Measurements from ENCODE around the gene GSG1L. TPM values are rescaled to one million over a fixed set of nuclear protein-coding genes. Genes with fewer than 3 reads are reported as not detected.

GSG1L gene
- total RNA-seq, 1 experiment from 2014 or later: not detected

GRCh38 chr16:27841061-27841801, 222.3 kb downstream of the GSG1L start:
- H3K79me2 ChIP-seq (ENCODE audit: low read depth): no peaks in the 10 kb centered on the region
- H3K27ac ChIP-seq: no peak overlapping the region
- no peaks in the 10 kb centered on the region for H3K9me2 ChIP-seq (ENCODE audit: insufficient read depth)
- DNase-seq: no peak
- no peaks in the 10 kb centered on the region for H3K36me3 ChIP-seq (ENCODE audit: low read depth)
- no peaks in the 10 kb centered on the region for H4K20me1 ChIP-seq (ENCODE audit: insufficient read depth)
- CTCF ChIA-PET: no interaction called here
- no peaks in the 10 kb centered on the region for H3F3A ChIP-seq (ENCODE audit: insufficient read depth, low read depth)
- no peaks in the 10 kb centered on the region for H3K9me3 ChIP-seq (ENCODE audit: insufficient read depth, low read depth)
- POLR2A ChIA-PET (ENCODE audit: unreplicated experiment): no interaction called here
- no peak overlapping the region for H3K4me2 ChIP-seq
- intact Hi-C loops (cut with micrococcal nuclease; ENCODE audit: unreplicated experiment): no loop called here
- H3K27me3 ChIP-seq (ENCODE audit: insufficient read depth, low read depth): peaks cover 18% of the 10 kb centered on the region; the same call in 1 of the 2 replicates
- no peak overlapping the region for H2AFZ ChIP-seq
- BruUV-seq (replicated peaks): no TSS peak
- no peaks in the 10 kb centered on the region for H3K4me1 ChIP-seq (replicated peaks; ENCODE audit: insufficient read depth)
- TF ChIP-seq CTCF (conservative IDR thresholded peaks at IDR 0.05): no peak
- no peak for TF ChIP-seq EZH2 (IDR thresholded peaks at IDR 0.05; ENCODE audit: low read depth)
- H3K4me3 ChIP-seq: no peak overlapping the region

GRCh38 chr16:27840311-27841060, 223.0 kb downstream of the GSG1L start:
- H3K36me3 ChIP-seq (ENCODE audit: low read depth): no peaks in the 10 kb centered on the region
- no peaks in the 10 kb centered on the region for H3K9me2 ChIP-seq (ENCODE audit: insufficient read depth)
- no peaks in the 10 kb centered on the region for H3F3A ChIP-seq (ENCODE audit: insufficient read depth, low read depth)
- H3K4me1 ChIP-seq (replicated peaks; ENCODE audit: insufficient read depth): no peaks in the 10 kb centered on the region
- no peak overlapping the region for H3K4me2 ChIP-seq
- ChIA-PET POLR2A (ENCODE audit: unreplicated experiment) (no interaction called here), CTCF (interaction anchor here (0.6 kb wide), 1 partner anchor 20 kb away, joined by 3 read pairs; no protein-coding TSS in a partner anchor)
- no peak overlapping the region for H3K4me3 ChIP-seq
- peaks cover 15% of the 10 kb centered on the region; the same call in 1 of the 2 replicates for H3K27me3 ChIP-seq (ENCODE audit: insufficient read depth, low read depth)
- H3K79me2 ChIP-seq (ENCODE audit: low read depth): no peaks in the 10 kb centered on the region
- TF ChIP-seq EZH2 (IDR thresholded peaks at IDR 0.05; ENCODE audit: low read depth) (no peak), CTCF (conservative IDR thresholded peaks at IDR 0.05) (no peak)
- H3K27ac ChIP-seq: no peak overlapping the region
- intact Hi-C loops (cut with micrococcal nuclease; ENCODE audit: unreplicated experiment): no loop called here
- no peak for DNase-seq
- H4K20me1 ChIP-seq (ENCODE audit: insufficient read depth): no peaks in the 10 kb centered on the region
- no TSS peak for BruUV-seq (replicated peaks)
- no peaks in the 10 kb centered on the region for H3K9me3 ChIP-seq (ENCODE audit: insufficient read depth, low read depth)
- no peak overlapping the region for H2AFZ ChIP-seq

GRCh38 chr16:27839419-27839818, 224.1 kb downstream of the GSG1L start:
- H3K4me3 ChIP-seq: no peak overlapping the region
- no peaks in the 10 kb centered on the region for H3F3A ChIP-seq (ENCODE audit: insufficient read depth, low read depth)
- peak; percentile 46 to 61 for DNase-seq
- H3K9me3 ChIP-seq (ENCODE audit: insufficient read depth, low read depth): no peaks in the 10 kb centered on the region
- H3K27me3 ChIP-seq (ENCODE audit: insufficient read depth, low read depth): peaks cover 9% of the 10 kb centered on the region; the same call in 1 of the 2 replicates
- no peaks in the 10 kb centered on the region for H3K36me3 ChIP-seq (ENCODE audit: low read depth)
- TF ChIP-seq EZH2 (IDR thresholded peaks at IDR 0.05; ENCODE audit: low read depth) (no peak), CTCF (conservative IDR thresholded peaks at IDR 0.05) (no peak)
- intact Hi-C loops (cut with micrococcal nuclease; ENCODE audit: unreplicated experiment): no loop called here
- BruUV-seq (replicated peaks): no TSS peak
- no peaks in the 10 kb centered on the region for H3K9me2 ChIP-seq (ENCODE audit: insufficient read depth)
- no peaks in the 10 kb centered on the region for H3K79me2 ChIP-seq (ENCODE audit: low read depth)
- H3K4me2 ChIP-seq: no peak overlapping the region
- no peak overlapping the region for H2AFZ ChIP-seq
- no peaks in the 10 kb centered on the region for H3K4me1 ChIP-seq (replicated peaks; ENCODE audit: insufficient read depth)
- ChIA-PET POLR2A (ENCODE audit: unreplicated experiment) (no interaction called here), CTCF (no interaction called here)
- no peaks in the 10 kb centered on the region for H4K20me1 ChIP-seq (ENCODE audit: insufficient read depth)
- H3K27ac ChIP-seq: no peak overlapping the region

Measured in PC-9 (cell line).